Thoracic aorta (tissue), 2 donors: ENCODE measurements around the gene TBC1D30. TPM values are rescaled to one million over a fixed set of nuclear protein-coding genes. Genes with fewer than 3 reads are reported as not detected.

Source experiments
- ATAC-seq: fragments of 150-250 bp; one replicate; pipeline ENCODE4 v1.8.0; 2017; ENCODE audit warnings: low read depth; ENCODE audit not compliant: insufficient number of reproducible peaks, low FRiP score
- DNase-seq: peaks from one replicate; pipeline ENCODE4 v3.0.0-alpha.2; 2020; ENCODE audit warnings: low spot score
- H3K27ac ChIP-seq, 2 donors: fragments of 200-600 bp; sonication (generic); 1 replicate in 1 of 2; 2 replicates in 1 of 2; pipeline ENCODE4 v1.5.1; 2016; ENCODE audit warnings: mild to moderate bottlenecking in 2 of 2, moderate library complexity in 2 of 2
- H3K27me3 ChIP-seq: fragments of 200-600 bp; sonication (generic); replicated peaks from 2 replicates; pipeline ENCODE4 v1.6.0; 2016; ENCODE audit warnings: mild to moderate bottlenecking; ENCODE audit not compliant: insufficient read depth
- H3K36me3 ChIP-seq: fragments of 200-600 bp; sonication (generic); one replicate; pipeline ENCODE4 v1.5.1; 2016
- H3K4me1 ChIP-seq, 2 donors: fragments of 200-600 bp; sonication (generic); 1 replicate in 1 of 2; 2 replicates in 1 of 2; pipeline versions ENCODE4 v1.5.1 to v1.6.0; 2016; ENCODE audit warnings: low read depth in 2 of 2, mild to moderate bottlenecking in 1 of 2; ENCODE audit not compliant: control insufficient read depth in 1 of 2
- H3K4me3 ChIP-seq: fragments of 200-600 bp; sonication (generic); 2 replicates; pipeline ENCODE4 v1.5.1; 2016; ENCODE audit warnings: mild to moderate bottlenecking
- H3K9me3 ChIP-seq: fragments of 200-600 bp; sonication (generic); 2 replicates; pipeline ENCODE4 v1.5.1; 2016
- CTCF ChIP-seq: fragments of 200-600 bp; sonication (generic); IDR thresholded peaks from one replicate; pipeline ENCODE4 v1.5.1; 2019; ENCODE audit warnings: antibody characterized with exemption
- total RNA-seq, 2 donors: library from RNA; depleted of rRNA; stranded (reverse); fragments of >200 nt; gene quantifications; one replicate each; pipeline versions ENCODE4 v1.1.0 to v1.2.3, GENCODE V29; 2016

Gene TBC1D30
- total RNA-seq, 2 donors from 2014 or later: 7.6 to 19.0 TPM

- DNase-seq (no peak), ATAC-seq (no peak)
- peak; percentile 84 for TF ChIP-seq CTCF
- Histone ChIP-seq H3K36me3 (no peaks in the 10 kb centered on the region), H3K27ac (no peak overlapping the region), H3K9me3 (no peaks in the 10 kb centered on the region), H3K4me3 (no peak overlapping the region), H3K4me1 (no peaks in the 10 kb centered on the region), H3K27me3 (no peaks in the 10 kb centered on the region)
These were observed 66.5 kb downstream of the TBC1D30 start for GRCh38 chr12:64890873-64891468.

GRCh38 chr12:64891629-64892028 is 67.2 kb downstream of the TBC1D30 start:
- Histone ChIP-seq H3K36me3 (no peaks in the 10 kb centered on the region), H3K4me1 (no peaks in the 10 kb centered on the region), H3K27me3 (no peaks in the 10 kb centered on the region), H3K9me3 (no peaks in the 10 kb centered on the region), H3K4me3 (no peak overlapping the region), H3K27ac (no peak overlapping the region)
- no peak for ATAC-seq
- TF ChIP-seq CTCF: no peak
- DNase-seq: no peak

GRCh38 chr12:64892561-64892960 is 68.1 kb downstream of the TBC1D30 start:
- H3K36me3 ChIP-seq: no peaks in the 10 kb centered on the region
- H3K9me3 ChIP-seq: no peaks in the 10 kb centered on the region
- no peak for DNase-seq
- H3K27ac ChIP-seq: no peak overlapping the region
- no peaks in the 10 kb centered on the region for H3K27me3 ChIP-seq
- no peaks in the 10 kb centered on the region for H3K4me1 ChIP-seq
- no peak overlapping the region for H3K4me3 ChIP-seq
- no peak for TF ChIP-seq CTCF
- no peak for ATAC-seq

GRCh38 chr12:64893961-64894360 is 69.5 kb downstream of the TBC1D30 start:
- TF ChIP-seq CTCF: no peak
- ATAC-seq: no peak
- H3K27ac ChIP-seq: no peak overlapping the region
- no peak for DNase-seq
- H3K27me3 ChIP-seq: no peaks in the 10 kb centered on the region
- no peaks in the 10 kb centered on the region for H3K9me3 ChIP-seq
- no peaks in the 10 kb centered on the region for H3K4me1 ChIP-seq
- no peaks in the 10 kb centered on the region for H3K36me3 ChIP-seq
- H3K4me3 ChIP-seq: no peak overlapping the region

- Histone ChIP-seq H3K9me3 (no peaks in the 10 kb centered on the region), H3K4me1 (no peaks in the 10 kb centered on the region), H3K4me3 (no peak overlapping the region), H3K36me3 (no peaks in the 10 kb centered on the region), H3K27me3 (no peaks in the 10 kb centered on the region), H3K27ac (no peak overlapping the region)
- DNase-seq (no peak), ATAC-seq (no peak)
- TF ChIP-seq CTCF: no peak
These were observed 70.5 kb downstream of the TBC1D30 start for GRCh38 chr12:64894827-64895475.
